ENCODE data around the gene MSI2. TPM values are rescaled to one million over a fixed set of nuclear protein-coding genes. Genes with fewer than 3 reads are reported as not detected.

MSI2 gene
- total RNA-seq, 1 donor from 2014 or later = 75.5 TPM

GRCh38 chr17:57548421-57549410, 292.4 kb downstream of the MSI2 start:
- no peaks in the 10 kb centered on the region for H3K36me3 Mint-ChIP-seq (ENCODE audit: unreplicated experiment)
- DNase-seq (ENCODE audit: extremely low spot score, unreplicated experiment) = no peak
- H3K9me3 Mint-ChIP-seq (ENCODE audit: unreplicated experiment) = no peaks in the 10 kb centered on the region
- H3K4me1 Mint-ChIP-seq (ENCODE audit: unreplicated experiment) = peaks cover 21% of the 10 kb centered on the region
- H3K4me3 Mint-ChIP-seq (ENCODE audit: unreplicated experiment) = no peak overlapping the region
- H3K27ac Mint-ChIP-seq (ENCODE audit: unreplicated experiment) = no peak overlapping the region
- no peaks in the 10 kb centered on the region for H3K27me3 Mint-ChIP-seq (ENCODE audit: unreplicated experiment)
- TF ChIP-seq CTCF (IDR thresholded peaks at IDR 0.05) = no peak

- no peak for TF ChIP-seq CTCF (IDR thresholded peaks at IDR 0.05)
- H3K27ac Mint-ChIP-seq (ENCODE audit: unreplicated experiment) = no peak overlapping the region
- no peaks in the 10 kb centered on the region for H3K27me3 Mint-ChIP-seq (ENCODE audit: unreplicated experiment)
- no peaks in the 10 kb centered on the region for H3K36me3 Mint-ChIP-seq (ENCODE audit: unreplicated experiment)
- no peak for DNase-seq (ENCODE audit: extremely low spot score, unreplicated experiment)
- no peaks in the 10 kb centered on the region for H3K9me3 Mint-ChIP-seq (ENCODE audit: unreplicated experiment)
- H3K4me1 Mint-ChIP-seq (ENCODE audit: unreplicated experiment) = peaks cover 26% of the 10 kb centered on the region
- no peak overlapping the region for H3K4me3 Mint-ChIP-seq (ENCODE audit: unreplicated experiment)
Measured at GRCh38 chr17:57549468-57549867, 293.1 kb downstream of the MSI2 start.

GRCh38 chr17:57550016-57550415, 293.7 kb downstream of the MSI2 start:
- Mint-ChIP-seq H3K4me3 (ENCODE audit: unreplicated experiment) (no peak overlapping the region), H3K27me3 (ENCODE audit: unreplicated experiment) (no peaks in the 10 kb centered on the region), H3K36me3 (ENCODE audit: unreplicated experiment) (no peaks in the 10 kb centered on the region), H3K4me1 (ENCODE audit: unreplicated experiment) (peaks cover 32% of the 10 kb centered on the region), H3K9me3 (ENCODE audit: unreplicated experiment) (no peaks in the 10 kb centered on the region), H3K27ac (ENCODE audit: unreplicated experiment) (no peak overlapping the region)
- no peak for TF ChIP-seq CTCF (IDR thresholded peaks at IDR 0.05)
- DNase-seq (ENCODE audit: extremely low spot score, unreplicated experiment) = no peak

- no peaks in the 10 kb centered on the region for H3K27me3 Mint-ChIP-seq (ENCODE audit: unreplicated experiment)
- H3K36me3 Mint-ChIP-seq (ENCODE audit: unreplicated experiment) = no peaks in the 10 kb centered on the region
- DNase-seq (ENCODE audit: extremely low spot score, unreplicated experiment) = no peak
- H3K4me1 Mint-ChIP-seq (ENCODE audit: unreplicated experiment) = peaks cover 39% of the 10 kb centered on the region
- H3K4me3 Mint-ChIP-seq (ENCODE audit: unreplicated experiment) = no peak overlapping the region
- no peak overlapping the region for H3K27ac Mint-ChIP-seq (ENCODE audit: unreplicated experiment)
- no peak for TF ChIP-seq CTCF (IDR thresholded peaks at IDR 0.05)
- H3K9me3 Mint-ChIP-seq (ENCODE audit: unreplicated experiment) = no peaks in the 10 kb centered on the region
Measured at GRCh38 chr17:57550668-57551315, 294.5 kb downstream of the MSI2 start.

Data from osteocyte (in vitro differentiated cells).